Prostate gland (tissue), 2 donors: ENCODE results near the gene RPS3.

Experiments
- POLR2A ChIP-seq: fragments of 450-650 bp; IDR thresholded peaks from one replicate; pipeline ENCODE4 v1.6.1; 2016; ENCODE audit warnings: antibody characterized with exemption, mild to moderate bottlenecking
- POLR2AphosphoS5 ChIP-seq: sonication (generic); formaldehyde crosslinking; IDR thresholded peaks from one replicate; pipeline ENCODE4 v1.6.1; 2017; ENCODE audit warnings: antibody characterized with exemption
- TF ChIP-seq, protein P1 (sequence below), 4 experiments: fragments of 200-600 bp in 2 of 4; fragments of 450-650 bp in 2 of 4; sonication (generic) in 2 of 4; IDR thresholded peaks; 1 replicate in 3 of 4; 2 replicates in 1 of 4; pipeline ENCODE4 v1.5.1; 2016 to 2019; ENCODE audit warnings: antibody characterized with exemption in 4 of 4, mild to moderate bottlenecking in 2 of 4, moderate library complexity in 2 of 4

DNA sequence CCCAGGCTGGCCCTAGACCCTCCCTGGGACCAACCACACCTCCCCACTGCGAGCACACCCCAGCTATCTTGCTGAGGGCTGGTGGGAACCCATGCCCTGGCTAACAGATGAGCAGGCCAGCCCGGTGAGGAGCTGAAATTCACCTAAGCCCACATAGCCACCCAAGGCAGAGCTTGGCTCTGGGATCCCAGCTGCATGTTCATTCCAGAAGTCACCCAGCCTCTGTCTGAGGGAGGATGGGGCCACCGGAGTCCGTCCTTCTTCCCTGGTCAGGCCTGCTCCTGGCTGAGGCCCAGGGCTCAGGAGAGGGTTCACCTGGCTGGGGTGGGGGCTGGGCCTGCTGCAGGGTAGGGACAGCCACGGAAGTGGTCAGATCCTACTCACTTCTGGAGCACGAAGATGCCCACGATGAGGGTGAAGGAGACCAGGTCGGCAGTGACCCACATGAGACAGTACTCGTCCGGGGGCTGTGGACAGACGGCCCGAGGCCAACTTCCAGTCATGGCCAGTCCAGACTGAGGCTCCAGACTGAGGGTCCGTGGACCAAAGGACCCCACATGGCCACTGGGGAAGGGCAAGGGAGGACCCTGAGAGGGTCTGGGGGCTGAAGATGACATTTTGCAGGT, 40.3 kb downstream of the RPS3 start:
- TF ChIP-seq, protein P1, sequence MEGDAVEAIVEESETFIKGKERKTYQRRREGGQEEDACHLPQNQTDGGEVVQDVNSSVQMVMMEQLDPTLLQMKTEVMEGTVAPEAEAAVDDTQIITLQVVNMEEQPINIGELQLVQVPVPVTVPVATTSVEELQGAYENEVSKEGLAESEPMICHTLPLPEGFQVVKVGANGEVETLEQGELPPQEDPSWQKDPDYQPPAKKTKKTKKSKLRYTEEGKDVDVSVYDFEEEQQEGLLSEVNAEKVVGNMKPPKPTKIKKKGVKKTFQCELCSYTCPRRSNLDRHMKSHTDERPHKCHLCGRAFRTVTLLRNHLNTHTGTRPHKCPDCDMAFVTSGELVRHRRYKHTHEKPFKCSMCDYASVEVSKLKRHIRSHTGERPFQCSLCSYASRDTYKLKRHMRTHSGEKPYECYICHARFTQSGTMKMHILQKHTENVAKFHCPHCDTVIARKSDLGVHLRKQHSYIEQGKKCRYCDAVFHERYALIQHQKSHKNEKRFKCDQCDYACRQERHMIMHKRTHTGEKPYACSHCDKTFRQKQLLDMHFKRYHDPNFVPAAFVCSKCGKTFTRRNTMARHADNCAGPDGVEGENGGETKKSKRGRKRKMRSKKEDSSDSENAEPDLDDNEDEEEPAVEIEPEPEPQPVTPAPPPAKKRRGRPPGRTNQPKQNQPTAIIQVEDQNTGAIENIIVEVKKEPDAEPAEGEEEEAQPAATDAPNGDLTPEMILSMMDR (IDR thresholded peaks at IDR 0.05), result no peak
- TF ChIP-seq POLR2AphosphoS5, result no peak
- TF ChIP-seq POLR2A, result no peak
